Mucosa of stomach (tissue), 1 donor: ENCODE results near the gene TMEM9.

Experiments used
- H3K27me3 ChIP-seq: one replicate; pipeline ENCODE4 v1.7.0; 2013; ENCODE audit warnings: mild to moderate bottlenecking, low read length; ENCODE audit not compliant: control insufficient read depth, insufficient read depth
- H3K36me3 ChIP-seq: one replicate; pipeline ENCODE4 v1.7.0; 2013; ENCODE audit warnings: low read length; ENCODE audit not compliant: control insufficient read depth, insufficient read depth
- H3K4me1 ChIP-seq: one replicate; pipeline ENCODE4 v1.7.0; 2013; ENCODE audit warnings: mild to moderate bottlenecking, low read length; ENCODE audit not compliant: control insufficient read depth, insufficient read depth
- H3K4me3 ChIP-seq: one replicate; pipeline ENCODE4 v1.7.0; 2013; ENCODE audit warnings: low read length
- H3K9ac ChIP-seq: one replicate; pipeline ENCODE4 v1.7.0; 2013; ENCODE audit warnings: mild to moderate bottlenecking, low read length, moderate library complexity
- H3K9me3 ChIP-seq: one replicate; pipeline ENCODE4 v1.7.0; 2013; ENCODE audit warnings: mild to moderate bottlenecking, low read length, moderate library complexity; ENCODE audit not compliant: control insufficient read depth
- donor health status: Pancreatic carcinoma.

Gene TMEM9

GRCh38 chr1:201184307-201185122, 30.2 kb upstream of the TMEM9 start:
- H3K36me3 ChIP-seq = no peaks in the 10 kb centered on the region
- H3K9ac ChIP-seq = no peak overlapping the region
- H3K4me3 ChIP-seq = no peak overlapping the region
- peaks cover 11% of the 10 kb centered on the region for H3K27me3 ChIP-seq
- H3K4me1 ChIP-seq = no peaks in the 10 kb centered on the region
- no peaks in the 10 kb centered on the region for H3K9me3 ChIP-seq

DNA sequence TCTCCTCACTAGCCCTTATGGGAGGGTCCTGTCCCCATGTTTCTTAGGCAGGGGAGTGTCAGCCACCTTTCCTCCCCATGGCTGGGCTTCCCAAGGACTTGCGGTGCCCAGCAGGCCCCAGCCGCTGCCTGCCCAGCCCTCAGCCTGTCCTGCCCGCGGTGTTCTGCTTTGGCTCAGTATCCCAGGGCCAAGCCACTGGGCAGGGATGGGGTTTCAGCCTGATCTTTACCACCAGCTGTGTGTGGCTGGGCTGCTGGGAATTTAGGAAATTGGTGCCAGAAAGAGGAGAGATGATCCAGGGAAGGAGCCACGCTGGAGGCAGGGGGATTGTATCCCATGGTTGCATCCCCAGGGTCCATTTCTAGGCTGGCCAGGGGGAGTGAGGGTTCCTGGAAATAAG, 29.5 kb upstream of the TMEM9 start:
- H3K4me3 ChIP-seq = no peak overlapping the region
- H3K4me1 ChIP-seq = no peaks in the 10 kb centered on the region
- H3K27me3 ChIP-seq = peaks cover 7% of the 10 kb centered on the region
- no peaks in the 10 kb centered on the region for H3K36me3 ChIP-seq
- H3K9me3 ChIP-seq = peaks cover 4% of the 10 kb centered on the region
- H3K9ac ChIP-seq = no peak overlapping the region

GRCh38 chr1:201183209-201183608, 28.9 kb upstream of the TMEM9 start:
- Histone ChIP-seq H3K36me3 (no peaks in the 10 kb centered on the region), H3K4me1 (no peaks in the 10 kb centered on the region), H3K9ac (no peak overlapping the region)

GRCh38 chr1:201181726-201182125, 27.5 kb upstream of the TMEM9 start:
- Histone ChIP-seq H3K27me3 (peaks cover 7% of the 10 kb centered on the region), H3K9me3 (peaks cover 5% of the 10 kb centered on the region), H3K4me1 (peaks cover 8% of the 10 kb centered on the region), H3K36me3 (no peaks in the 10 kb centered on the region), H3K9ac (no peak overlapping the region), H3K4me3 (no peak overlapping the region)

More at GRCh38 chr1:201183209-201183608, 28.9 kb upstream of the TMEM9 start:
- H3K9me3 ChIP-seq = peaks cover 5% of the 10 kb centered on the region
- H3K4me3 ChIP-seq = no peak overlapping the region
- H3K27me3 ChIP-seq = peaks cover 7% of the 10 kb centered on the region

DNA sequence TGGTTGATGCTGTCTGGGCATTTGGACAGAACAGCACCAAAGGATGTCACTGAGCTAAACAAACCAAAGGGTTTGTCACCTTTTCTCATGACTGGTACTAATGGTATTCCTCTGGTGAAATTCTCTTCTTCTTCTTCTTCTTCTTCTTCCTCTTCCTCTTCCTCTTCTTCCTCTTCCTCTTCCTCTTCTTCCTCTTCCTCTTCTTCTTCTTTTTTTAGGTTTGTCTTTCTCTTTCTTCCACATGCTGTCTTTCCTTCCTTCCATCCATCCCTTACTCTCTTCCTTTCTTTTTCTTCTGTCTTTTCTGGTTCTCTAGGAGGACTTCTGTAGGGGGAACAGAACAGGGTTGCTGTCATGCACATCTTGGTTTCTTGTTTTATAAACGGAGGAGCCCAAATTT, 27.0 kb upstream of the TMEM9 start:
- H3K4me1 ChIP-seq = peaks cover 12% of the 10 kb centered on the region
- no peaks in the 10 kb centered on the region for H3K36me3 ChIP-seq
- H3K27me3 ChIP-seq = peaks cover 7% of the 10 kb centered on the region
- no peak overlapping the region for H3K9ac ChIP-seq
- no peak overlapping the region for H3K4me3 ChIP-seq
- H3K9me3 ChIP-seq = peaks cover 5% of the 10 kb centered on the region

DNA sequence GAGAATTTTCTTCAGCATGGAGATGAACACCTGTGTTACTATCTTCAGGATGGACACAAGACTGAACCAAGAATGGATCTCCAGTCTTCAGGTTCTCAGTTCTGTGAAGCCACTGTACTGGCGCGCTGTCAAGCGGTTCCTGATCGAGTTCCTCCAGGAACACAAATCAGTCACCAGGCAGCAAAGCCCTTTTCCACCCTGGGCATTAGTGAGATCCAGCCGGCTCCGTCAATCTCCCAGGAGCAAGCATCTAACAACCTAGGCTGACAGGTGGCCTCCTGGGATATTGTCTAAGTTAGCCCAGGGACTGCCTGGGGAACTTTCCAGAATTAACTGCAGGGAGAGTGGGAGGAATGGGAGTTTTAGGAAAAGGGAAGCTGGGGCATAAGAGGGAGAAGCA, 26.6 kb upstream of the TMEM9 start:
- H3K9me3 ChIP-seq = peaks cover 5% of the 10 kb centered on the region
- no peaks in the 10 kb centered on the region for H3K36me3 ChIP-seq
- peaks cover 16% of the 10 kb centered on the region for H3K4me1 ChIP-seq

DNA sequence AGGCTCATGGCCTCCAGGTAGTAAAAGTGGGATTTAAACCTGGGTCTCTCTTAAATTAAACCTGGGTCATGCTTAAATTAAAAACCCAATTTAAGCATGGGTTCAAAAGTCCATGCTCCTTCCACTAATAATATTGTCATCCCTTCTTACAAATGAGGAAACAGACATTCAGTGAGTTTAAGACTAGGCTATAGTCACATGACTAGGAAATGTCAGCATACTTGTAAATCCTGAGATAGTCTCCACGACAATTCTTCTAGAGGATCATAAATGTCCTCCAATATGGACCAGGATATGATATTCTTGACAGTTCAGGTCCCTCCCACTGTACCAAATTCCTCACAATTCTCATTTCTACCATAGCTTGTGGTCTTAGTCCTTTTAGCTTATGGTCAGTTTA, 25.9 kb upstream of the TMEM9 start:
- peaks cover 22% of the 10 kb centered on the region for H3K4me1 ChIP-seq
- H3K9ac ChIP-seq = no peak overlapping the region
- H3K27me3 ChIP-seq = peaks cover 7% of the 10 kb centered on the region
- H3K36me3 ChIP-seq = no peaks in the 10 kb centered on the region
- H3K9me3 ChIP-seq = peaks cover 5% of the 10 kb centered on the region
- no peak overlapping the region for H3K4me3 ChIP-seq

More for the DNA sequence above, 26.6 kb upstream of the TMEM9 start:
- Histone ChIP-seq H3K27me3 (peaks cover 7% of the 10 kb centered on the region), H3K4me3 (no peak overlapping the region), H3K9ac (no peak overlapping the region)

GRCh38 chr1:201178718-201179117, 24.4 kb upstream of the TMEM9 start:
- H3K4me1 ChIP-seq = peaks cover 28% of the 10 kb centered on the region
- no peaks in the 10 kb centered on the region for H3K36me3 ChIP-seq
- H3K27me3 ChIP-seq = no peaks in the 10 kb centered on the region
- peaks cover 5% of the 10 kb centered on the region for H3K9me3 ChIP-seq
- H3K9ac ChIP-seq = no peak overlapping the region
- no peak overlapping the region for H3K4me3 ChIP-seq

- no peak overlapping the region for H3K9ac ChIP-seq
- no peaks in the 10 kb centered on the region for H3K27me3 ChIP-seq
- peaks cover 36% of the 10 kb centered on the region for H3K4me1 ChIP-seq
- H3K4me3 ChIP-seq = no peak overlapping the region
- peaks cover 5% of the 10 kb centered on the region for H3K9me3 ChIP-seq
- no peaks in the 10 kb centered on the region for H3K36me3 ChIP-seq
These were observed 22.7 kb upstream of the TMEM9 start for GRCh38 chr1:201176940-201177339.

- Histone ChIP-seq H3K9me3 (peaks cover 5% of the 10 kb centered on the region), H3K36me3 (no peaks in the 10 kb centered on the region), H3K27me3 (no peaks in the 10 kb centered on the region), H3K4me3 (no peak overlapping the region), H3K9ac (no peak overlapping the region), H3K4me1 (peaks cover 45% of the 10 kb centered on the region)
These were observed 21.7 kb upstream of the TMEM9 start for GRCh38 chr1:201175820-201176500.

- no peaks in the 10 kb centered on the region for H3K36me3 ChIP-seq
- H3K4me1 ChIP-seq = peaks cover 52% of the 10 kb centered on the region
- no peaks in the 10 kb centered on the region for H3K27me3 ChIP-seq
- no peak overlapping the region for H3K4me3 ChIP-seq
- no peaks in the 10 kb centered on the region for H3K9me3 ChIP-seq
- no peak overlapping the region for H3K9ac ChIP-seq
These were observed 19.5 kb upstream of the TMEM9 start for GRCh38 chr1:201173736-201174135.

- Histone ChIP-seq H3K9me3 (no peaks in the 10 kb centered on the region), H3K27me3 (no peaks in the 10 kb centered on the region), H3K4me3 (no peak overlapping the region), H3K36me3 (no peaks in the 10 kb centered on the region), H3K4me1 (peaks cover 52% of the 10 kb centered on the region), H3K9ac (no peak overlapping the region)
These were observed 18.8 kb upstream of the TMEM9 start for GRCh38 chr1:201172999-201173610.
